GM12892 (cell line): ENCODE results near the gene CTBP2.

ENCODE experiments used
- POLR2AphosphoS5 ChIP-seq: IDR thresholded peaks from 2 replicates; pipeline ENCODE4 v1.6.1; 2011; ENCODE audit warnings: low read depth, low read length, control low read depth
- TAF1 ChIP-seq: IDR thresholded peaks from 2 replicates; pipeline ENCODE4 v1.6.1; 2011; ENCODE audit warnings: low read depth, mild to moderate bottlenecking, control low read depth, low read length, borderline replicate concordance

- TF ChIP-seq TAF1 (no peak), POLR2AphosphoS5 (no peak)
Measured at GRCh38 chr10:125141150-125141859, 19.1 kb downstream of the CTBP2 start.
